ENCODE results near the gene SPDYE1.
"Not testable (repeated sequence)": the region's sequence is repeated elsewhere in the genome, so short reads cannot be mapped to it uniquely, and the experiment has no call there.

The SPDYE1 gene

GRCh38 chr7:43997532-43997931 is at the start of gene SPDYE1:
Gene SPDYE1 (plus strand): TSS chr7:43997897. CDS start chr7:43999950, 2,053 bp downstream.
- not testable (repeated sequence) for DNase-seq (ENCODE audit: low read depth); H3K4me3 ChIP-seq (ENCODE audit: low read depth, low read length)

DNA sequence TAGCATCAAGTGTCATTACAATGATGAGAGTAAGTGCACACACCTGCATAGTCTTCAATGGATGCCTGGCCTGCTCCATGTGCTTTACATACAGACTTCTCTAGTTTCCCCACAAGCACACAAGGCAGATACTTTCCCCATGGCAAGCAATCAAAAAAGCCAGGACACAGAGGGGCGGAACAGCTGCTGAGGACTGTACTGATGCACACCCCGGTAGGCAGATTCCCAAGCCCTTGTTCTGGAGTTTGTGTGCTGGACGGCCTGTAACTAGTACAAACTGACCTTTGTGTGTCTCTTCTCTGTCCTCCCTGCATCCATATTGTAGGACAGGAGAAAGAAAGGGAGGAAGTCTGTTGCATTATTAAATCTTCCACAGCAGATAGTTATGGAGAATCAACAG is 45.7 kb upstream of the SPDYE1 start:
- DNase-seq (ENCODE audit: low read depth) = no peak
- no peak overlapping the region for H3K4me3 ChIP-seq (ENCODE audit: low read depth, low read length)
- no peak for TF ChIP-seq CTCF (IDR thresholded peaks at IDR 0.05; ENCODE audit: low read depth, low read length, missing control alignments)

GRCh38 chr7:43953071-43953470 is 44.6 kb upstream of the SPDYE1 start:
- DNase-seq (ENCODE audit: low read depth) = no peak
- H3K4me3 ChIP-seq (ENCODE audit: low read depth, low read length) = no peak overlapping the region
- no peak for TF ChIP-seq CTCF (IDR thresholded peaks at IDR 0.05; ENCODE audit: low read depth, low read length, missing control alignments)

GRCh38 chr7:43954524-43955228 is 43.0 kb upstream of the SPDYE1 start:
- no peak overlapping the region for H3K4me3 ChIP-seq (ENCODE audit: low read depth, low read length)
- no peak for DNase-seq (ENCODE audit: low read depth)
- peak; percentile 61 for TF ChIP-seq CTCF (IDR thresholded peaks at IDR 0.05; ENCODE audit: low read depth, low read length, missing control alignments)

DNA sequence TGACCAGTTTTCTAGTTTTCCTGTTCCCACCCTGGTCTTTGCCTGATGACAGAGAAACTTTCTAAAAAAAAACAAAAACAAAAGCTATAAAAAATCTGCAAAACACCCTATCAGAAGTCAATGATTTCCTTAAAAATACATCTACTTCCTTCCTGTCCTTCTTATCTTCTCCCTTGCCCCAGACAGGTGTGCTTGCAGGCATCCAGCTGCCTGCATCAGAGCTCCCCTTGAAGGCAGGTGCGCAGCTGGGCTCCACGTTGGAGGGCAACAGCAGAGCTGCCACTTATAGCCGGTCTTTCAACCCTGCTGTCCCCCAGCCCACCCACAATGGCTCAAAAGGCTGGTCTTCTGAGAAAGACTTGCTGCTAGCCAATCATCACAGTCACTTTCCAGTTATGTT is 41.7 kb upstream of the SPDYE1 start:
- TF ChIP-seq CTCF (IDR thresholded peaks at IDR 0.05; ENCODE audit: low read depth, low read length, missing control alignments) = no peak
- DNase-seq (ENCODE audit: low read depth) = no peak
- H3K4me3 ChIP-seq (ENCODE audit: low read depth, low read length) = no peak overlapping the region

GRCh38 chr7:43960933-43961332 is 36.8 kb upstream of the SPDYE1 start:
- TF ChIP-seq CTCF (IDR thresholded peaks at IDR 0.05; ENCODE audit: low read depth, low read length, missing control alignments) = no peak
- DNase-seq (ENCODE audit: low read depth) = no peak
- no peak overlapping the region for H3K4me3 ChIP-seq (ENCODE audit: low read depth, low read length)

DNA sequence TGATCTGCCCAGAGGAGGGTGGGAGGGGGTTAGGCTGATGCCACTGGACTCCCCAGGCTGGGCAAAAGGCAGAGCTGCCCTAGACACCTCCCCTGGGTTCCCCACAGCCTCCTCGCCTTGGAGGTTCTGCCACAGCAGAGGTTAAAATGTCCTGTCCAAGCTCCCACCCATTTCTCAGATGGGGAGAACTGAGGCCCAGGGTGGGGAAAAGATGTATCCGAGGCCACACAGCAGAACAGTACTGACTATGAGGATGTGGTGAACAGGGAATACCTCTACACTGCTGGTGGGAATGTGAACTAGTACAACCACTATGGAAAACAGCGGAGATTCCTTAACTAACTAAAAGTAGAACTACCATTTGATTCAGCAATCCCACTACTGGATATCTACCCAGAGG is 31.3 kb upstream of the SPDYE1 start:
- DNase-seq (ENCODE audit: low read depth); H3K4me3 ChIP-seq (ENCODE audit: low read depth, low read length): not testable (repeated sequence)

GRCh38 chr7:43968172-43969040 is 29.3 kb upstream of the SPDYE1 start:
- not testable (repeated sequence) for H3K4me3 ChIP-seq (ENCODE audit: low read depth, low read length); DNase-seq (ENCODE audit: low read depth)

DNA sequence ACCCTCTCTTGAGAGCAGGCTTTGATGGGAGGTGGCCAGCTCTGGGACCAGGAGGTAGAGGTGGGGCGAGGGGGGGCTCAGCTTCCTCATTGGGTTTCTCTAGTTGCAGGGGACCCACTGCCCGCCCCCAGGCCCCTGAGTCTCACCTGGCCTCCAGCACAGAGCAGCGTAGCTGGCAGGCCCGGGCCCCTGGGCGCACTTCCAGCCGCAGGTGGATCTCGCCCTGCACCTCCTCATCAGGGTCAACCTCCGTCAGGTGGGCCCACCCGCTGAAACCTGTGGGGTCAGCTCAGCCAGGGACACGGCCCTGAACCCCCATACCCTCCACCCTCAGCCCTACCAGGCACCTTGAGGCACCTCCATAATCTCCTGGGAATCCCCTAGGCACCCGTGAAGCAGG is 28.1 kb upstream of the SPDYE1 start:
- not testable (repeated sequence) for H3K4me3 ChIP-seq (ENCODE audit: low read depth, low read length)

GRCh38 chr7:43970698-43971097 is 27.0 kb upstream of the SPDYE1 start:
- H3K4me3 ChIP-seq (ENCODE audit: low read depth, low read length); DNase-seq (ENCODE audit: low read depth): not testable (repeated sequence)

More for the DNA sequence above, 28.1 kb upstream of the SPDYE1 start:
- DNase-seq (ENCODE audit: low read depth) = not testable (repeated sequence)

- not testable (repeated sequence) for DNase-seq (ENCODE audit: low read depth); H3K4me3 ChIP-seq (ENCODE audit: low read depth, low read length)
Measured at GRCh38 chr7:43974033-43974573, 23.6 kb upstream of the SPDYE1 start.

- DNase-seq (ENCODE audit: low read depth); H3K4me3 ChIP-seq (ENCODE audit: low read depth, low read length): not testable (repeated sequence)
Measured at GRCh38 chr7:43974725-43975482, 22.8 kb upstream of the SPDYE1 start.
